CD4-positive, alpha-beta T cell treated with Interferon alpha-2 for 1 hour (primary cell): ENCODE measurements around the gene FADS2.

ENCODE experiments used
- DNase-seq, 2 donors: peaks; one replicate each; pipeline ENCODE4 v3.0.0-alpha.2; 2020 to 2022

Gene FADS2

GRCh38 chr11:61827571-61828378 is at the start of gene FADS2:
Gene FADS2 (plus strand): TSS chr11:61828300. CDS start chr11:61828391, 91 bp downstream.
- DNase-seq = peak; percentile 59 to 68

- no peak for DNase-seq
Measured at GRCh38 chr11:61778357-61778886, 49.7 kb upstream of the FADS2 start.

GRCh38 chr11:61778920-61779650 is 49.0 kb upstream of the FADS2 start:
- DNase-seq = no peak

- no peak for DNase-seq
Measured at GRCh38 chr11:61779666-61780525, 48.2 kb upstream of the FADS2 start.

GRCh38 chr11:61780581-61781162 is 47.4 kb upstream of the FADS2 start:
- DNase-seq = no peak

GRCh38 chr11:61781585-61781984 is 46.5 kb upstream of the FADS2 start:
- DNase-seq = no peak

- DNase-seq = no peak
Measured at GRCh38 chr11:61782299-61782698, 45.8 kb upstream of the FADS2 start.

- no peak for DNase-seq
Measured at GRCh38 chr11:61782841-61783240, 45.3 kb upstream of the FADS2 start.

- no peak for DNase-seq
Measured at GRCh38 chr11:61783717-61784505, 44.2 kb upstream of the FADS2 start.

- DNase-seq = no peak
Measured at GRCh38 chr11:61784506-61784805, 43.6 kb upstream of the FADS2 start.

- DNase-seq = no peak
Measured at GRCh38 chr11:61785837-61786402, 42.2 kb upstream of the FADS2 start.

GRCh38 chr11:61787928-61788491 is 40.1 kb upstream of the FADS2 start:
- DNase-seq = peak in 1 of 2 donors; percentile 29

GRCh38 chr11:61791737-61792309 is 36.3 kb upstream of the FADS2 start:
- DNase-seq = peak; percentile 53 to 58

GRCh38 chr11:61792310-61793082 is 35.6 kb upstream of the FADS2 start, which contains the start of the genes FEN1 and TMEM258:
Gene FEN1 (plus strand): TSS chr11:61792911. CDS start chr11:61795362, 2,451 bp downstream.
Gene TMEM258 (minus strand): TSS chr11:61792599. CDS start chr11:61792558, 41 bp downstream.
- peak; percentile 88 to 89 for DNase-seq

GRCh38 chr11:61793083-61793828 is 34.8 kb upstream of the FADS2 start:
- no peak for DNase-seq

GRCh38 chr11:61793829-61794204 is 34.3 kb upstream of the FADS2 start:
- DNase-seq = no peak

GRCh38 chr11:61794579-61794978 is 33.5 kb upstream of the FADS2 start:
- DNase-seq = no peak

- DNase-seq = no peak
Measured at GRCh38 chr11:61795459-61795858, 32.6 kb upstream of the FADS2 start.
